Stimulated activated CD8-positive, alpha-beta memory T cell treated with anti-CD3 and anti-CD28 coated beads, Interleukin-7, amount 100 ng/mL, for 24 hours (primary cell): ENCODE data around the gene BAK1.
"Not testable (repeated sequence)": the region's sequence is repeated elsewhere in the genome, so short reads cannot be mapped to it uniquely, and the experiment has no call there.

Experiments used
- DNase-seq: peaks from one replicate; pipeline ENCODE4 v3.0.0-alpha.2; 2020; ENCODE audit warnings: low read depth

The BAK1 gene

DNA sequence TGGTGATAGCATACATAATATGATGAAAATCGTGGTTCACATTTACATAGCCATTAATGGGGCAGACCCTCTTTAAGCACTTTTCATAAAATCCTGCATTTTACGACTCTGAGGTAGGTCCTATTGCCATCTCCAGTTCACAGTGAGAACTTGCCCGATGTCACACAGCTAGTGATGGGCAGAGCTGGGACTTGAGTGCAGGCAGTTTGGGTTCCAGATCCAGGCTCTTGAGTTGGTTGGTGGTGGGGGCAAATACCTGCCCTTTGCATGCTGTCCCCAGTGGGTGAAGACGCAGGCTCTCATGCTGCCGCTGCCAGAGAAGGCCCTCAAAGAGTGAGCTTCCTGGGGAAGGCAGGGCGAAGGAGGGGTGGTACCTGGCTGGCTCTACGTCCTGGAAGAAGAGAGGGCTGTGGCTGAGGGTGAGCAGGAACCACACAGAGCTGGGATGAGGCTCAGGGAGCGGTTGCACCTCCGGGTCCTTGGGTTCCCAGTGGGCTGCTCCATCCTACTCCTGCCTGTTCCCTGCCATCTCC is 6.1 kb upstream of the BAK1 start:
- DNase-seq = no peak

GRCh38 chr6:33585403-33586107 is 5.5 kb upstream of the BAK1 start:
- DNase-seq = peak; percentile 86

- no peak for DNase-seq
Observed at GRCh38 chr6:33584700-33585402, 4.8 kb upstream of the BAK1 start.

- no peak for DNase-seq
Observed at GRCh38 chr6:33583591-33584155, 3.6 kb upstream of the BAK1 start.

- DNase-seq = no peak
Observed at GRCh38 chr6:33581186-33581585, 1.1 kb upstream of the BAK1 start.

DNA sequence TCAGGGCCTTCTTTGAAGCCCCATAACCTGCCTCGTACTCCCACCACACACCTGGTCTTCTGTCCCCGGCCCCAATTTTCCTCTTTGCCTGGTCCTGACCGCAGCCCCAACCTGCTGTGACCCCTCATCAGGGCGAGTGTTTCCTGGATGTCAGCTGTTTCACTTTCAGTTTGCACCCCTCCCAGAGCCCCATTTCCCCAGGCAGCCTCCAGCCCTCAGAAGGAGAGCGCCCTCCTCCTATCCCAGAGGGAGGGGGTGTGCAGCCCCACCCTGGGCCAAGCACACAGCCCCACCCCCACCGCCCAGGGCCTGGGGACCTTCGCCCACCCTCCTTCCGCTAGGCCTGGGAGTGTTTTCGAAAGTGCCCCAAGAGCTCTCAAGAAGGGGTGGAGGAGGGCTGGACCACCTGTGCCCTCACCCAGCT is 1.5 kb downstream of the BAK1 start:
- no peak for DNase-seq

DNA sequence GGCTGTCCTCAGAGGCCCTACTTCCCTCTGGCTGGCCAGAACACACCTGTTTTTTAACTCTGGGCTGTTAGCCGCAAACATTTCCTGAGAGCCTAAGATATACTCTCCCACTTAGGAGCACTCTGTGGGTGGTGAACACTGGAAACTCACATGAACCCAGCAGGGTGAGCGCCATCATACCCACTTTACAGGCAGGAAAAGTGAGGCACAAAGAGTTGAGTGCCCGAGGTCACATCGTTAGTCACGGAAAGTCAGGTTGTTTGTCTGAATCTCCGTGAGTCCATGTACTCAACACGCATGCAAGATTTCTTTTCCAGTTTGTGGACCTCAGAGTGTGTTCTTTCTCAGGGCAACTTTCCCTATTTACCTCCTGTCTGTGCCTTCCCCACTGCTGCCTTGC is 1.9 kb downstream of the BAK1 start:
- no peak for DNase-seq

DNA sequence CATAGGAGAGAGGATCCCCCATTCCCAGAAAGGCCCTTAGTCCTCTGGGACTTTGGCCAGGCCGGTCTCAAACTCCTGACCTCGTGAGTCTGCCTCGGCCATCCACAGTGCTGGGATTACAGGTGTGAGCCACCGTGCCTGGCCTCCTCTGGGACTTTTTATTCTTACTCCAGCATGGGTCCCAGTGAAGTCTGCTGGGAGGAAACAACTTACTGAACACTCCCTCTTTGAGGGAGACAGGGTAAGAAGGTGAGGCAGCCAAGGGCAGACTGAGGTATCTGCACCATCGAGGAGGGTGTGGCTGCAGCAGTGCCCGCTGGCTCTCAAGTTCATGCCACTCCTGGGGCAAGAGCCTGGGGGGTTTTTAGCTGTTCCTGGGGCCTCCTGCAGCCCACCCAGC is 2.4 kb downstream of the BAK1 start:
- no peak for DNase-seq

- DNase-seq = no peak
Observed at GRCh38 chr6:33577106-33577535, 3.0 kb downstream of the BAK1 start.

DNA sequence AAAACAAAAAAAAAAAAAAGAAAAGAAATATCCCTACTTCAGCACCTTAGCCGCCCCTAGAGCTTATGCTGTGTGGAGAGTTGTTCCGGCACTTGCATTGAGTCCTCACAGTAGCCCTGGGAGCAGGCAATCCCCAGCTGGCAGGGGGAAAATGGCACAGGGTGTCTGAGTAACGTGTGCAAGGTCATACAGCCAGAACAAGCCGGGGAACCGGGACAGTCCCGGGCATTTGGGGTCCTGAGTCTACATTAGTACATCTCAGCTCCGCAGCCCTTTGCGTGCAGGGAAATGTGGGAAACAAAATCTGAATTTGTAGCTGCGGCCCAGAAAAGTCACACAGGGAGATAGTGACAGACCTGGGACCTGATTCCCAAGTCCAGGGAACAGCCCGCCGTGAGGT is 3.4 kb downstream of the BAK1 start:
- DNase-seq = no peak

DNA sequence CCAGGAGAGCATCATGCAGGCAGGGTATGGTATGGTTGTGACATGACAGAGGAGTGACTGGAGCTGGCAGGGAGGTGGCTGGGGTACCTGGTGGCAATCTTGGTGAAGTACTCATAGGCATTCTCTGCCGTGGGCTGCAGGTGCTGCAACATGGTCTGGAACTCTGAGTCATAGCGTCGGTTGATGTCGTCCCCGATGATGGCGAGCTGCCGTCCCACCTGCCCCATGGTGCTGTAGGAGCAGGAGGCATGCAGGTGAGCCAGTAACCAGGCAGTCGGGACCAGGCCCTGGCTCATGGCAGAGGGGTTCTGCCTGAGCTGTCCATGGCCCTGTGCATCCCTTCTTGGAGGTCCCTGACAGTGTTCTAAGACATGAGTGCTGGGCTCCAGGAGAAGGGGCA is 4.9 kb downstream of the BAK1 start:
- DNase-seq = no peak

GRCh38 chr6:33571637-33572316 is 8.3 kb downstream of the BAK1 start:
- DNase-seq = no peak

- DNase-seq = peak; percentile 71
Observed at GRCh38 chr6:33570806-33571636, 9.1 kb downstream of the BAK1 start.

DNA sequence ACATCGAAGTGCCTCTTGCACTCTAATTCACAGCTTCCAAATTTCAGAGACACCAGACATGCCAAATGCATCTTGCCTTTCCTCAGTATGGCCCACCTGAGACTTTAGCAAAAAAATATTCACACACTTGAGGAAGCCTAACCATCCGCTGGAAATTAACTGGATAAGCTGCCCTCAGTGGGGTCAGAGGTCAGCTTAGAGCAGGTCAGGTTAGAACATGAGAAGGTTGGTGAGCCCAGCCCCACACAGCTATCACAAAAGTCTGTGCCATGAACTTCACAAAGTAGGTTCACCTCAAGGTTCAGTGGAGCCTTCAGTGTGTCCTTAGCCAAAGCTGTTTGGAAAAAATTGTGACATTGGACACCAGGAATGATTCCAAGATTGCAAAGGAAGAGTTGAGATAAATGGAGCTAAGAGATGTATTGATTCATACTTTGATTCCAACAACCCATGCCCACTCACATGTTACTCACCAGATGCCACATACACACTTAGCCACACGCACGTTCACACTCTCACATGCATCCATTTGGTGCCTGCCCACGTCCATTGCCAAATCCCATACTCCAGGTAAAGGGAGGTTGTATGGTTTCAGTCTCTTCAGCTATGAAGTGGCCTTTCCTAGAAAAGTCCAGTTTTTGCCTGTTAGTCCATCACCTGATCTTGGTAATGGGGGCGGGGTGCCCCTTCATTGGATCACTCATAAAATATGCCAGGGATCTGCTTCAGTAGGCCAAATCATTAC is 11.1 kb downstream of the BAK1 start:
- no peak for DNase-seq

DNA sequence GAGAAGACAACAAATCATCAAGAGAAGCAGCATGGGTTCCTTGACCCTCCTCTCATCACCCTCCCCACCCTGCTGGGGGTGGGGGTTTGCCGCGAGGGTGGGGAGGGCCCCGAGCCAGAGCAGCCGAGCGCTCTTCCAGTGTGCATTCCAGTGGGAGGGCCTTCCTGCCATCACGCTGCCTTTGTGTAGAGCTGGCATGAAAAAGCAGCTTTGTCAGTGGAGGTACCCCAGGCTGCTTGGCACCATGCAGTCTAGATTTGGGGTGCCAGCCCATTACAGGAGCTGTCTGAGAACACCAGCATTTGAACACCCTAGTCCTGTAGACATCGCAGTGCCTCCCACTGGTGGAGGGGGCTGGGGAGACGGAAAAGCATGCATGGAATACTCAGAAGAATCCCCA is 12.2 kb downstream of the BAK1 start:
- DNase-seq = no peak

DNA sequence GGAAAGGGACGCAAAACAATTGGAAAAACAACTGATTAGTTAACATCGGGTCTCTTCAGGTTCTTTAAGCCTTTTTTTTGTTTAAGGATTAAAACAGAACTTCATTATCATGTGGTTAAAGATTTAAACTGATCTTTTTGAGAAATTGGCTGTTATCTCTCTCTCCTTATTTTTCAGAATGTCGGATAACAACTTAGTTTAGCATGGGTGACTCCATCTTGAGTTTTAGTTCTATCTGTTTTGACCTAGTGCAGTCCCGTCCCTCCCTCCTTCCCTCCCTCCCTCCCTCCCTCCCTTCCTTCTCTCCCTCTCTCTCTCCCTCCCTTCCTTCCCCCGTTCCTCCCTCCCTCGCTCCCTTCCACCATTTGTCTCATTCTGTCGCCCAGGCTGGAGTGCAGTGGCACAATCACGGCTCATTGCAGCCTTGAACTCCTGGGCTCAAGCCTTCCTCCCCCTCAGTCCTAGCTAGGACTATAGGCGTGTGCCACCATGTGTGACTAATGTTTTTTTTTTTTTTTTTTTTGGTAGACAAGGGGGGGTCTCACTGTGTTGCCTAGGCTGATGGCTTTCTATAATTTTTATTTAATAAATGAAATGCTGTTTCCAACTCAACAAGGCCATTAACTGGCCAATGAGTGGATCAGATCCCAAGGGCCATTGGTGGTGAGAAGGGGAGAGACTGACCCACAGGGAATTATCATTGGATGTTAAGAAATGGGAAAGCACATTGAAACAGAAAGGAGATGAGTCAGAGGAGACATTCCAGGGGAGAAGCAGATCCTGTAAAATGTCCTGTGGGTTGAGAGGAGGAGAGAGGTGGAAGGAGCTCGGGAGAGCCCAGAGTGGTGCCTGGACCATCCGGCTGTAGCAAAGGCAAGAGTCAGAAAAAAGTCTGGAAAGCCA is 13.6 kb downstream of the BAK1 start:
- no peak for DNase-seq

DNA sequence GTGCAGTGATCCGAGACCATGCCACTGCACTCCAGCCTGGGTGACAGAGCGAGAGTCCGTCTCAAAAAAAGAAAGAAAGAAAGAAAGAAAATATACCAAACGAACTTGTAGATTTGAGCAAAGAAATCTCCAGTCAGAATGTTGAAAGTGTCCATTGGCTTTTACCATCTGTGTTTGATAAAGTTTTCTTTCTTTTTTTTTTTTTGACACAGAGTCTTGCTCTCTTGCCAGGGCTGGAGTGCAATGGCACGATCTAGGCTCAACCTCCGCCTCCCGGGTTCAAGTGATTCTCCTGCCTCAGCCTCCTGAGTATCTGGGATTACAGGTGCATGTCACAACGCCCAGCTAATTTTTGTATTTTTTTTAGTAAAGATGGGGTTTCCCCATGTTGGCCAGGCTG is 21.3 kb downstream of the BAK1 start:
- no peak for DNase-seq

DNA sequence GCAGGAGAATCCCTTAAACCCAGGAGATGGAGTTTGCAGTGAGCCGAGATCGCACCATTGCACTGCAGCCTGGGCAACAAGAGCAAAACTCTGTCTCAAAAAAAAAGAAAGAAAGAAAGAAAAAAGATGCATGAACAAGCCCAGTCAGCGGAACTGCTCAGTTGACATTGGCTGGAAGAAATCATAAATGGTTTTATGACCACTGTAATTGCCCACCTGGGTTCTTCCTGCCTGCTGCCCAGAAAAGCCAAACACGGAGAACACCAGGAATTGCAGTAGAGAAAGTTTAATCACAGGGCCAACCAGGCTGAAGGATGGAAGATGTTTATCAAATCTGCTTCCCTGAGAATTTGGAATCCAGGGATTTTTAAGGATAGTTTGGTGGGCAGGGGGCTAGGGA is 22.7 kb downstream of the BAK1 start:
- no peak for DNase-seq

GRCh38 chr6:33552883-33553282 is 27.2 kb downstream of the BAK1 start:
- DNase-seq = not testable (repeated sequence)

GRCh38 chr6:33552252-33552651 is 27.8 kb downstream of the BAK1 start:
- DNase-seq = no peak
